Left lung (tissue), 10 donors: Measurements from ENCODE around the gene RPL5. TPM values are rescaled to one million over a fixed set of nuclear protein-coding genes. Genes with fewer than 3 reads are reported as not detected.

ENCODE experiments used
- ATAC-seq: fragments of 200-7000 bp; cut with Tn5 transposase; one replicate; pipeline ENCODE4 v1.9.1; 2020; ENCODE audit warnings: moderate library complexity
- DNase-seq, 4 donors: peaks; one replicate each; pipeline ENCODE4 v3.0.0-alpha.2; 2013 to 2020
- H3K27ac ChIP-seq, 2 donors: fragments of 200-600 bp; sonication (generic) in 1 of 2; one replicate each; pipeline versions ENCODE4 v1.5.0 to v1.8.0; 2020 to 2021
- H3K27me3 ChIP-seq, 2 donors: fragments of 200-600 bp; sonication (generic) in 1 of 2; one replicate each; pipeline versions ENCODE4 v1.5.0 to v1.8.0; 2020 to 2021
- H3K36me3 ChIP-seq, 2 donors: fragments of 200-600 bp; sonication (generic) in 1 of 2; one replicate each; pipeline versions ENCODE4 v1.5.0 to v1.8.0; 2020 to 2021
- H3K4me1 ChIP-seq, 2 donors: fragments of 200-600 bp; one replicate each; pipeline ENCODE4 v1.8.0; 2021
- H3K4me3 ChIP-seq, 2 donors: fragments of 200-600 bp; sonication (generic) in 1 of 2; one replicate each; pipeline versions ENCODE4 v1.5.0 to v1.8.0; 2020 to 2021; ENCODE audit warnings: mild to moderate bottlenecking in 1 of 2
- H3K9me3 ChIP-seq, 2 donors: fragments of 200-600 bp; sonication (generic) in 1 of 2; one replicate each; pipeline versions ENCODE4 v1.5.0 to v1.8.0; 2020 to 2021
- CTCF ChIP-seq, 2 donors: fragments of 200-600 bp; sonication (generic) in 1 of 2; IDR thresholded peaks; one replicate each; pipeline versions ENCODE4 v1.5.0 to v1.8.0; 2021; ENCODE audit warnings: antibody characterized with exemption in 2 of 2
- intact Hi-C, 2 donors: fragments of 100-400 bp; cut with DNase I; formaldehyde crosslinking; loops; one replicate each; pipeline versions ENCODE4 v1.11.2 to v1.14.2; 2022
- polyA plus RNA-seq, 6 donors: library from polyadenylated mRNA; unstranded; fragments of 120-200 nt; gene quantifications; one replicate each; pipeline ENCODE4 v1.2.1, GENCODE V29; 2013; ENCODE audit not compliant: insufficient read length in 6 of 6
- total RNA-seq, 2 donors: library from RNA; stranded (reverse); fragmentation: NEBNext Ultra II Directional; extraction: Animal tissue kit (Norgen Biotek cat#: 25700); gene quantifications; one replicate each; pipeline ENCODE4 v1.2.1, GENCODE V29; 2021
- donor health status: DM: no; HTN: yes; CAD: no.
- donor health status: DM: no; HTN: no; CAD: no.

Gene RPL5
- total and polyA plus RNA-seq, 8 donors = 695 to 3,250 (median 3,018) TPM

- ATAC-seq (peak; percentile 96), DNase-seq (peak; percentile 95 to 98 (median 96))
- Histone ChIP-seq H3K9me3 (no peaks in the 10 kb centered on the region), H3K27ac (peak within 1 kb of the TSS; percentile 98 to 99), H3K27me3 (no peaks in the 10 kb centered on the region), H3K36me3 (no peaks in the 10 kb centered on the region), H3K4me1 (peaks cover 8 to 41% of the 10 kb centered on the region in 2 donors), H3K4me3 (peak within 1 kb of the TSS; percentile 69 to 70)
- intact Hi-C loops = no loop called here
- TF ChIP-seq CTCF (IDR thresholded peaks at IDR 0.05) = no peak
Observed at GRCh38 chr1:92784639-92785500, 47.0 kb upstream of the RPL5 start, which contains the start of gene EVI5. TSS of gene EVI5 (minus strand) at chr1:92785108. CDS start at chr1:92736546, 48,562 bp downstream.

DNA sequence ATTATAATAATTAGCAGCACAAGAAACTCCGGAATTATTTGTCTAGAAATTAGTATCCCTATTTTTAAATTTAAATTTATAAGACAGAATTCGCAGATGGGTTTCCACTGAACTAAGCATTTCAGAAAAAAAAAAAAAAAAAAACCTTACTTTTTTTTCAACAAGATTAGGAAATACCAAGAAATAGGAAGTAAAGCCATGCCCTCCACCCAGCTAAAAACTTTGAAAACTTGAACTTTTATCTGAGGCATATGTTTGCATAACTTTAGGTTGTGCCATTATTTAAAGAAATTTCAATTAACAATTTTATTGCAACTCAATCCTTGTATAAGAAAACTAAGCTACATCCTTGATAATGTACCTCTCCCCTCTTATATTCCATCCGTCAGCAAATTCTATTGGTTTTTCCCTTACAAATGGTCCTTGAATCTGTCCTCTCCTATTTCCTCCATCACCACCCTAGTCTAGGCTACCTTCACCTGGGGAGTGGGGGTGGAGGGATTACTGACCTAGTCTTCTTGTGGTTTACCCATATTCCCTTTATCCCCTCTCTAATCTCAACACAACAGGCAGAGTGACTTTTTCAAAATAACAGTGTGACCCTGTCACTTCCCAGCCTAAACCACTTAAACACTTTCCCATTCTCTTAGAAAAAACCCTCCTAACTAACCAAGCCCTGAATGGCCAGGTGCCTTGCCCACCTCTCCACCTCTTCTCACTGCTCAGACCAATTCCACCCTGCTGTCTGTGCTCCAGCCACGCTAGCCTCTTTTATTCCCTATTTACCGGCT, 45.5 kb upstream of the RPL5 start:
- DNase-seq (no peak), ATAC-seq (no peak)
- H3K4me3 ChIP-seq = peak overlapping the region in 1 of 2 donors; percentile 70
- H3K4me1 ChIP-seq = peaks cover 8 to 41% of the 10 kb centered on the region in 2 donors
- no peaks in the 10 kb centered on the region for H3K27me3 ChIP-seq
- peak overlapping the region; percentile 98 to 99 for H3K27ac ChIP-seq
- no peaks in the 10 kb centered on the region for H3K9me3 ChIP-seq
- intact Hi-C loops = no loop called here
- H3K36me3 ChIP-seq = no peaks in the 10 kb centered on the region
- TF ChIP-seq CTCF (IDR thresholded peaks at IDR 0.05) = no peak

DNA sequence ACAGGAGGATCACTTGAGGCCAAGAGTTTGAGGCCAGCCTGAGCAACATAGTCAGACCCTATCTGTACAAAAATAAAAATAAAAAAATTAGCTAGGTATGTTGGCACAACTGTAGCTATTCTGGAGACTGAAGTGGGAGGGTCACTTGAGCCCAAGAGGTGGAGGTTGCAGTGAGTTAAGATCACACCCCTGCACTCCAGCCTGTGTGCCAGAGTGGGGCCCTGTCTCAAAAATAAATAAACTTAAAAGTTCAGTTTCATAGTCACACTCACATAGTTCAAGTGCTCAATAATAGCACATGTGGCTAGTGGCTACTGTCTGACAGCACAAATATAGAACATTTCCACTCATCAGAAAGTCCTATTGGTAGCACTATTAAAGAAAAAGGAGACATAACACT, 41.8 kb upstream of the RPL5 start:
- Histone ChIP-seq H3K27me3 (no peaks in the 10 kb centered on the region), H3K36me3 (no peaks in the 10 kb centered on the region), H3K4me1 (peaks cover 3 to 13% of the 10 kb centered on the region in 2 donors), H3K27ac (no peak overlapping the region), H3K4me3 (no peak overlapping the region), H3K9me3 (no peaks in the 10 kb centered on the region)
- DNase-seq = peak in 1 of 4 donors; percentile 58
- intact Hi-C loops = no loop called here
- ATAC-seq = peak; percentile 56
- TF ChIP-seq CTCF (IDR thresholded peaks at IDR 0.05) = no peak

GRCh38 chr1:92790867-92791266, 41.0 kb upstream of the RPL5 start:
- DNase-seq (no peak), ATAC-seq (no peak)
- no peak overlapping the region for H3K4me3 ChIP-seq
- no peak for TF ChIP-seq CTCF (IDR thresholded peaks at IDR 0.05)
- H3K27me3 ChIP-seq = no peaks in the 10 kb centered on the region
- intact Hi-C loops = no loop called here
- H3K27ac ChIP-seq = no peak overlapping the region
- peaks cover 3 to 6% of the 10 kb centered on the region in 2 donors for H3K4me1 ChIP-seq
- H3K36me3 ChIP-seq = no peaks in the 10 kb centered on the region
- no peaks in the 10 kb centered on the region for H3K9me3 ChIP-seq
